ENCODE results near the gene MEIOB.

The MEIOB gene

DNA sequence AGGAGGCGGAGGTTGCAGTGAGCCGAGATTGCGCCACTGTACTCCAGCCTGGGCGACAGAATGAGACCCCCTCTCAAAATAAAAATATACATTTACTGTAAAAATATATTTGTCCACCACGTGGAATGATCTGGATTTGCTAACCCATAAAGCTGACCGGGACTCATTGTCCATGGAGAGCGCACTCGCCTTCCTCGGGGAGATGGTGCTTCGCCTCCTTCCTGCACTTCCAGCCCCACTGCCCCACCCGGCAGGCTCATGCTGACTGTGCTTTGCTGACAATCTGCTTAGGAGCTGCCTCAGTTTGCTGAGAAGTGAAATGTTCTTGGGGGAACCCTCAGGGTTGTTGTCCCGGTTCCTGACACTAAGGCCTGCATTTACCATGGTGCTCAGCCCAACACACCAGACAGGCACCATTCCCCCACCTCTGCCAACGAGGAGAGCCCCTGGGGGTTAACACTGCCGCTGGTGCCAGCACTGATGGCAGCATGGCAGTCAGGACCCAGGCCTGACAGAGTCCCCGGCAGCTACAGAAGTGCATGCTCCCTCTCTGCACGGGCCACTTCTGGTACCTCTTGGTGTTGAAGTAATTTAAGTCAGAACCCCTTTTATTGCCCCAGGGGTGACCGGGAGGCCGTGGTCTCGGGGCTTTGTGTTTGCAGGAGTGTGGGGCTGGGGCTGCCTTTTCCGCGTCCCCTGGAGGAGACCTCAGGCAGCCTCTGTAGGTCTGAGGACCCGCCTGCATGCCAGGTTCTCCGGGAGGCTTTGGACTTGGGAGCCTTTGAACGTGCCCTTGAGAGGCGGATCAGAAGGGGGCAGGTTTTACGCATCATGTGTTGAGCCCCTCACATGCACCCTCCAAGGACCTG lies 86.8 kb downstream of the MEIOB start:
- no peak for DNase-seq
